ENCODE measurements around the gene FLNA.
"Not testable (repeated sequence)": the region's sequence is repeated elsewhere in the genome, so short reads cannot be mapped to it uniquely, and the experiment has no call there.

Gene FLNA

DNA sequence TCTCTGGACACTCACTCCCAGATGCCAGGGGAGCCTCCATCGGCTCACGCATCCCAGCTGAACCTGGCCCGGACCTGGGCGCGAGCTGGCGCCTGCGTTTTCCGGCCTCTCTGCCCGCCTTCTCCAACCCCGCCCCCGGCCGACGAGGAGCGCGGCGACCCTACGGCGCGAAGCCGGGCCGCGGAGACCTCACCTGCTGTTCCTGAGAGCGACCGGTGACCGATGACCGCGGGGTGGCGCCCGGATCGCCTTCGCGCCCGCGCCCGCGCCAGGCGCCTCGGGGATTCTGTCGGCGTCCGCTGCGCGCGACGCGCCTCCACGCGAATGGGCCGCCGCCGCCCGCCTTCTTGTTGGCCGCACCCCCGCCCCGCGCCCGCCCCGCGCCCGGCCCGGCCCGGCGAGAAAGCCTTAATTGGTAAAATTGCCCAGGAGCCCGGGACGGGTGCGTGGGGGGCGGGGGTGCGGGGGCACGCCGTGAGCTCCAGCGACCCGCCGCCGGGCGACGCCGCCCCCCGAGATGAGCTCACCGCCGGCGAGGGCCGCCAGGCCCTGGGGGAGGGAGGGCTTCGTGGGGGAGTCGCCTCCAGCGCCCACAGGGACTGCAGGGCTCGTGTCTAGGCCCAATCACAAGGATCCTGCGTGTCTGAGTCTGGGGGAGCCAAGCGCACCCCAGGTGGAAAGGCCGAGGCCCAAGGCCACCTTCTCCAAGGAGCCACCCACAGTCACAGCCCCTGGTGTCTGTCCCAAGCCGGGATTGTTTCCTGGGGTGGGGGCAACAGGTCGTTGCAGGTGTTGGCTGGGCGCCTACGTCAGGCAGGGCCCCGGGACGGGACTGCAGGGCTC lies at the start of gene FLNA:
Gene FLNA, minus strand, starts transcription at position 322 of the 843 bp plus-strand sequence. CDS start 3,389 bp downstream, outside the sequence.
- no peak for DNase-seq

- DNase-seq, result no peak
Measured at GRCh38 chrX:154420402-154420756, 45.9 kb upstream of the FLNA start.

GRCh38 chrX:154419688-154420401 lies 45.4 kb upstream of the FLNA start:
- no peak for DNase-seq

- DNase-seq, result no peak
Measured at GRCh38 chrX:154419189-154419588, 44.8 kb upstream of the FLNA start.

DNA sequence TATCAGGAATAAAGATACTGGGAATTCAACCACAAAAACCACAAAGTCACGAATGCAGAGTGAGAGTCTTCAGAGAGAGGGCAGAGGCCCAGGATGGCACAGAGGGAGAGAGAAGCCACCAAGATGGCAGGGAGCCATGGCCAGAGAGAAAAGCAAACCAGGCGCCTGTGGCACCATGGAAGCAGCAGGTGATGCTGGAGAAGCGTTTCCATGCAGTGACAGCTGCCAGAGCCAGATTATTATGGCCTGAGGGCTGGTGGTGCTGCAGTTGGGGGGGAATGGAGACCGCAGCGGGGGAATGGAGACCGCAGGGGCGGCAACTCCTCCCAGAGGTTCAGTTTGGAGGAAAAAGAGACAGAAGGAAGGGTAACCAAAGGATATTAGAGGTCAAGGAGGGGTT lies 42.7 kb upstream of the FLNA start:
- DNase-seq, result no peak

DNA sequence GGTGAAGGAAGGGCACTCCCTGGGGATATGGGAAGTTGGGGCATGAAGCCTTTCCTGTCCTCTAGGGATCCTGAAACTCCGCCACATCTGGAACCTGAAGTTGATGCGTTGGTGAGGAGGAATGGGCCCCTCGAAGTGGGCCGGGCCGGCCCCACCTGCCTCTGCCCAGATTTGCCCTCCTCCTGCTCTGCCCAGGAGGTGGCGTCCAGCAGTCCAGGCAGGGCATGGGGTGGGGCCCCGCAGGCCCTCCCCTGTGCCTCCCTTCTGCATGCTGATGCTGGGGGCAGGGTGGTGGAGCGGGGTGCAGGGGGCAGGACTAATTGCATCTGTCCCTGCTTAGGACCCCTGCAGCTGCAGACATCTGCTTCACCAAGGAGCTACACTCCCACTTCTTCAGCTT lies 38.7 kb upstream of the FLNA start:
- no peak for DNase-seq

- DNase-seq, result no peak
Measured at GRCh38 chrX:154412468-154412867, 38.0 kb upstream of the FLNA start.

DNA sequence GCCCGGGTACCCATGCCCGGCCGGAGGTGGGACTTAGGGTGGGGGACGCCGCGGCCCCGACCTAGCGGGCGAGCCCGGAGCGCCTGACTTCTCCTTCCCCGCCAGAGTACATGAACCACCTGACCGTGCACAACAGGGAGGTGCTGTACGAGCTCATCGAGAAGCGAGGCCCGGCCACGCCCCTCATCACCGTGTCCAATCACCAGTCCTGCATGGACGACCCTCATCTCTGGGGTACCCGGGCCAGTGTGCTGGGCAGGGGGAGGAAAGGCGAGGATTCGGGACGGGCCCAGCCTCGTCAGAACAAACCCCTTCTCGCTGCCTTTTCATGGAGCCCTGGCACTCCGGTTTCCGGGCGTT lies 37.5 kb upstream of the FLNA start:
- peak; percentile 32 for DNase-seq

DNA sequence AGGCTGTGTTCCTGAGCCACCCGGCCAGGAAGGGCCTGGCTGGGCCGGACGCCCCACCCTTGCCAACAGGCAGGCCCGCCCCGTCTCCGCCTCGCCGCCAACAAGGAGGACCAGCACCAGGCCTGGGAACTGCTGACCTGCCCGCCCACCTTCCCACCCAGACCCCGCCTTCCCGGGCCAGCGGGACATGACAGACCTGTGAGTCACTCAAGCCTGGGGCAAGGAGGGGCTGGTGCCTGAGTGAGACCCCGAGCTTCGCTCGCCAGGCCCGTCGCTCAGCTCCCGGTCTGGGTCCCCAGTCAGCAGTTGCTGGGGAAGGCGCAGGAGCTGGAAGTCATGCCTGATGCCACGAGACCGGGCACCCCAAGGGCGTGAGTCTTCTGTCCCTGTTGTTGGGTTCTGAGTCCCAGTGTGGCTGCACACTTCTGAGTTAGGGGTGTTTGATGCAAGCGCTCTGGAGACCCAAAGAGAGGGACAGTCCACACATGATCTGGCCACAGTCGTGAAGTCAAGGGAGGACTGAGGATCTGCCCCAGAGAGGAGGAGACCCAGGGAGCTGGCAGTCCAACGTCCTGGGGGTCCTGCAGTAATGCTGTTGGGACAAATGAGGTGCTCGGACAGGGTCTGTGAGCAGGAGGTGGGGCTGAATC lies 34.9 kb upstream of the FLNA start, which contains the start of gene DNASE1L1:
Gene DNASE1L1, minus strand, starts transcription at position 33 of the 650 bp plus-strand sequence. CDS start 3,686 bp downstream, outside the sequence.
- no peak for DNase-seq

GRCh38 chrX:154408659-154409221 lies 34.3 kb upstream of the FLNA start:
- no peak for DNase-seq

DNA sequence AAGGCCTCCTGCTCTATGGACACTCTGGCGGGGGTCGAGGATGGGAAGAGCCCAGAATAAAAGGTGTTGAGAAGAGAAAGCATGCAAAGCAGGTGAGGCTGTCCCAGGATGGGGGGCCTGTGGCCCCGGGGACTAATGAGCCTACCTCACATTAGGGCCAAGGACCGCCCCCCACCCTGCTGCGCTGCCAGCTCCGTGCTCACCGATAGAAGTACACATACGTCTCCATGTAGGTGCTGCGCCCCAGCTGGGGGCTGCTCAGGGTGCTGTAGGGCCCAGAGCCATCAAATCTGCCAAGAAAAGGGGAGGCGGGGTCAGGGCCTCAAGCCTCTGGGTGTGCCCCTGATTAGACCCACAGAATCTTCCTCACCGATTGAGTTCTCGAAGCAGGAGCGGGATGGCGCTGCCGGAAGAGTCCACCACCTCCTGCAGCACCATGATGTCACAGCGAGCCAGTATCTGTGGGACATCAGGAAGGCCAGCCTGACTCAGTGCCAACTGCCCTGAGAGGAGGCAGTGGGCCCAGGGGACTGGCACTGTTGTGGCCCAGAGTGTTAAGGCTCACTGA lies 30.3 kb upstream of the FLNA start:
- no peak for DNase-seq

DNA sequence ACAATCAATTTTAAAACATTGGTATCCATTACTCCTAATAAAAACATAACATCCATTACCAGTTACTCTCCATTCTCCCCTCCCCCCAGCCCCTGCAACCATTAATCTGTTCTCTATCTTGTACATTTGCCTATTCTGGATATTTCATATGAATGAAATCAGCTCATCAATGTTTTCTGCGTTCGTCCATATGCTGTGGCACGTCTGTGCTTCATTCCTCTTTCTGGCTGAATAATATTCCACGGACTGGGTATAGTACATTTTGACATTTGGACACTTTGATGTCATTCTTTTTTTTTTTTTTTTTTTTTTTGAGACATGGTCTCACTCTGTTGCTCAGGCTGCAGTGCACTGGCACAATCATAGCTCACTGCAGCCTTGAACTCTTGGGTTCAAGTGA lies 29.4 kb upstream of the FLNA start:
- DNase-seq, result no peak

DNA sequence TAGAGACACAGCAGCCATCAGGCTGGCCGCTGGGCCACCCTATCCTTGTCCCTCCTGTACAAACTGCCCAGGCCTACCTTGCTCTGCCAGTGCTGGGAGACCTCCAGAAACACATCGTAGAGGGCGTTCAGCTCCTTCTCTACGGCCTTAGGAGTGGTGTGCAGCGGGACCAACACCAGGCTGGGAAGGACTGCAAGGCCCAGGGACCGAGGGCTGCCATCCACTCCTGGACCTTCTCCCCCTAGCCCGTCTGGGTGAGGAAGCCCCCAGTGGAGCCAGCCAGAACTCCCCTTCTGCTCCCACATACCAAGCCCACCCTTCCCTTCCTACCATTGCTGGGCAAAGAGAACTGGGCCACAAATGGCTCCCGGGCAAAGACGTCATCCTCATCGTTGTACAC lies 28.8 kb upstream of the FLNA start:
- no peak for DNase-seq

- no peak for DNase-seq
Measured at GRCh38 chrX:154402622-154403127, 28.2 kb upstream of the FLNA start.

DNA sequence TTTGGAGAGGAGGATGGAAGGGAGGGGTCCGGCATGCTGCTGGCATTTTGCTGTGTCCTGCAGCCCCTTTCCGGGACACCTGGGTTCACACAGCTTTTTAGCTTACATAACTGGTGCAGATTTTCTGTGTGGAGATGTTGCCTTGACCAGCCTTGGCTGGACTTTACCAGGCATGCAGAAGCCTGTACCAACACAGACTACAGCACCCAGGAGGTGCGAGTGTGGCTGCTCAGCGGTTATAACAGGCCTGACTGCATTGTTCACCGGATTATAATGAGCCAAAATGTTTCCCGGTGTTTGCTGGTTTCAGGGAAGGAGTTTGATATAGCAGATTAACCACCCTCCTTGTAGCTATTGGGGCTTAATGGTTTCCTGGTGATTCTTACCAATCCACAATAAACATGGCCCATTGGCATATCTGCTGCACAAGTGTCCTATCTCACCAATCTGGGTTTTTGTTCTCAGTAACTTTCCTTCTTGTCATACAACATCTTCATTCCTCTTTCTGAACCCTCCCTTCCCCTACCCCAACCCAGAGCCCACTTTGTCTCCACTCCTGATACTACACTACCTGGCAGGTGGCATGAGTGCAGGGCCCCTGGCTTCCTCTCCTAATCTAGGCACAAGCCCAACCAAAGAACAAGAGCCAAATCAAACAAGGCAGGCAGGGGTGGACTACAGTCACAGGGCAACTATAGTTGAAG lies 27.6 kb upstream of the FLNA start:
- no peak for DNase-seq

- no peak for DNase-seq
Measured at GRCh38 chrX:154401045-154401799, 26.8 kb upstream of the FLNA start.

- not testable (repeated sequence) for DNase-seq
Measured at GRCh38 chrX:154400369-154400817, 26.0 kb upstream of the FLNA start.

GRCh38 chrX:154399527-154400368 lies 25.3 kb upstream of the FLNA start:
- no peak for DNase-seq

DNA sequence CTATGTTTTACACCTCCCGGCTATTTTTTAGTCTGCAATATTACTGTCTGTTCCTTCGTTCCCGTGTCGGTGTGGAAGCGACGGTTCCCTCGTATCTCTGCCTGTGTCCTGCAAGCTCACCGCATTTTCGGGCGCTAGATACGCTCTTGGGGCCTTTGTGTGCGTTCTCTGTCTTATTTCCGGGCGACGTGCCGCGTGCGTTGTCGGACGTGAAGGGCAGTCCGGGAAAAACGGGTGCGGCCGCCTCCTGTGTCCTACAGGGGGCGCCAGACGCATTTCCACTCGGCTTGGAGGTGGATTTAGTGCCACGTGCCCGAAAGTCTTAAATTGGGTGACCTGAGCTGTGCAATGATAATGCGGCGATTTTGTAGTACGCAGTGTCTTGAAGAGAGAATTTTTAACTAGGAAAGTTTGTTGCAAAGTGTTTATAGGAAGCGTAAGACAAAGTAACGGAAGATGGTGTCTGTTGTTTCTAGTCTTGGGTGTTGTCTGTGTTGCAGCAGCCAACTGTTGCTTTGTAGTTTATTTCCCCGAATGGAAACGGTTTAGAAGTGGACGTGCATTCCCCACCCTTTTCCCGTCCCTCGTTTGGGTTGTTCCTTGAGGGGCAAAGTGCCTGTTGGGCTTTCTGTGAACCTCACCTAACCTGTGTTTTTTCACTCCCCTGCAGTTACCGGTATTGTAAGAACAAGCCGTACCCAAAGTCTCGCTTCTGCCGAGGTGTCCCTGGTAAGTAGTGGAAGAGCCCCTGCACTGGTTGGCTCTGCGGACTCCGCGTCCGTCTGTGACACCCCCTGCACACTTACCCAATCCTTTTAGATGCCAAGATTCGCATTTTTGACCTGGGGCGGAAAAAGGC lies 24.5 kb upstream of the FLNA start:
- DNase-seq, result peak; percentile 77
